ENCODE results near the gene ANP32A.

GRCh38 chr15:68816158-68816557, 4.5 kb downstream of the ANP32A start:
- TF ChIP-seq ZNF274 (IDR thresholded peaks at IDR 0.05; ENCODE audit: low read depth, low read length) (no peak), SUZ12 (IDR thresholded peaks at IDR 0.05; ENCODE audit: extremely low read depth, insufficient read depth, insufficient read length) (no peak), YY1 (IDR thresholded peaks at IDR 0.05; ENCODE audit: insufficient read depth, insufficient read length) (no peak)
